HepG2 (cell line): ENCODE measurements around the gene APH1B. TPM values are rescaled to one million over a fixed set of nuclear protein-coding genes. Genes with fewer than 3 reads are reported as not detected.
A peak's percentile ranks its signal among the peaks of the same experiment; 100 is the strongest.

ENCODE experiments used
- ATAC-seq: fragments of 200-7000 bp; cut with Tn5 transposase; 3 replicates; pipeline ENCODE4 v1.9.1; 2020; ENCODE audit warnings: mild to moderate bottlenecking, moderate library complexity
- BruUV-seq: library from RNA; stranded (reverse); fragments of 400-500 nt; replicated peaks from 2 replicates; lab custom pipeline; 2021; lab: Mats Ljungman, UMichigan
- CTCF ChIA-PET: fragments of 300-600 bp; formaldehyde crosslinking; extraction: SDS; loops from one replicate; lab custom pipeline; 2021; ENCODE audit warnings: low total read pairs, inconsistent platforms, low intra/inter-chr PET ratio; lab: Yijun Ruan, JAX
- POLR2A ChIA-PET: fragments of 350-600 bp; sonication (Branson Sonifier 250); formaldehyde crosslinking; loops from one replicate; lab custom pipeline; 2020; ENCODE audit warnings: antibody characterized with exemption, inconsistent platforms; lab: Yijun Ruan, JAX
- DNase-seq: peaks from one replicate; pipeline ENCODE4 v3.0.0-alpha.2; 2015; ENCODE audit warnings: low spot score
- FAIRE-seq: peaks from 3 replicates; lab custom pipeline; 2011; peaks lifted over from hg19 to GRCh38; lab: Jason Lieb, UNC
- H2AFZ ChIP-seq: one replicate; pipeline ENCODE4 v1.6.1; 2011; ENCODE audit warnings: low read length, inconsistent platforms
- H3K27ac ChIP-seq: fragments of 300-600 bp; 3 replicates; pipeline ENCODE4 v1.8.0; 2011; ENCODE audit warnings: mixed run types, mild to moderate bottlenecking, mixed read lengths, low read length, inconsistent platforms; ENCODE audit not compliant: insufficient read depth; ENCODE audit errors: extremely low read length
- H3K27me3 ChIP-seq, 2 experiments: fragments of 200-600 bp in 1 of 2; 2 replicates in 1 of 2; 3 replicates in 1 of 2; pipeline versions ENCODE4 v1.6.0 to v1.8.0; 2011; ENCODE audit warnings: low read length in 2 of 2, mild to moderate bottlenecking in 2 of 2, moderate library complexity in 2 of 2, inconsistent platforms in 1 of 2; ENCODE audit not compliant: insufficient read depth in 2 of 2, control insufficient read depth in 1 of 2
- H3K36me3 ChIP-seq, 2 experiments: fragments of 200-600 bp in 1 of 2; replicated peaks in 1 of 2; 2 replicates in 1 of 2; 3 replicates in 1 of 2; pipeline versions ENCODE4 v1.5.1 to v1.8.0; 2011; ENCODE audit warnings: low read length in 2 of 2, inconsistent platforms in 1 of 2; ENCODE audit not compliant: insufficient read depth in 2 of 2, control insufficient read depth in 1 of 2
- H3K4me1 ChIP-seq: 2 replicates; pipeline ENCODE4 v1.5.1; 2012; ENCODE audit warnings: low read length, inconsistent platforms; ENCODE audit not compliant: insufficient read depth
- H3K4me2 ChIP-seq: 2 replicates; pipeline ENCODE4 v1.6.0; 2011; ENCODE audit warnings: low read depth, low read length, inconsistent platforms
- H3K4me3 ChIP-seq, 3 experiments: fragments of 200-600 bp in 1 of 3; sonication (generic), shearing (Covaris generic) in 1 of 3; replicated peaks in 1 of 3; 2 replicates each; pipeline ENCODE4 v1.5.1; 2011 to 2016; ENCODE audit warnings: low read length in 3 of 3, inconsistent platforms in 2 of 3, low read depth in 2 of 3, mild to moderate bottlenecking in 2 of 3, control low read depth in 1 of 3, mixed read lengths in 1 of 3; ENCODE audit not compliant: insufficient read depth in 1 of 3
- H3K79me2 ChIP-seq: one replicate; pipeline ENCODE4 v1.6.1; 2011; ENCODE audit warnings: low read length, inconsistent platforms; ENCODE audit not compliant: insufficient read depth
- H3K9ac ChIP-seq: 2 replicates; pipeline ENCODE4 v1.6.0; 2011; ENCODE audit warnings: mild to moderate bottlenecking, low read depth, low read length, inconsistent platforms; ENCODE audit not compliant: insufficient read depth
- H3K9me3 ChIP-seq: 2 replicates; pipeline ENCODE4 v1.5.1; 2012; ENCODE audit warnings: mild to moderate bottlenecking, low read length
- H4K20me1 ChIP-seq: 2 replicates; pipeline ENCODE4 v1.6.0; 2011; ENCODE audit warnings: inconsistent platforms, mild to moderate bottlenecking, low read length, moderate library complexity; ENCODE audit not compliant: insufficient read depth
- CEBPB ChIP-seq: IDR thresholded peaks from 2 replicates; pipeline ENCODE4 v1.6.1; 2011; ENCODE audit warnings: low read depth, low read length, improper control_type of control experiment, borderline replicate concordance
- ETV6 ChIP-seq: sonication (generic); formaldehyde crosslinking; conservative IDR thresholded peaks from 2 replicates; pipeline ENCODE4 v1.4.0; 2020; ENCODE audit warnings: missing genetic modification reagents
- GATA4 ChIP-seq: sonication (generic); IDR thresholded peaks from 2 replicates; pipeline ENCODE4 v1.6.1; 2016; ENCODE audit warnings: antibody characterized with exemption, low read depth, borderline replicate concordance
- MXD4 ChIP-seq: IDR thresholded peaks from 2 replicates; pipeline ENCODE4 v1.6.1; 2016; ENCODE audit warnings: mild to moderate bottlenecking, missing biosample characterization, missing genetic modification reagents
- NCOA1 ChIP-seq: sonication (generic); formaldehyde crosslinking; IDR thresholded peaks from 2 replicates; pipeline ENCODE4 v1.9.0; 2021; ENCODE audit warnings: missing genetic modification reagents
- RAD21 ChIP-seq: fragments of 450-650 bp; formaldehyde crosslinking; IDR thresholded peaks from 2 replicates; pipeline ENCODE4 v1.5.0; 2020; ENCODE audit warnings: mild to moderate bottlenecking
- STAG1 ChIP-seq: sonication (generic); formaldehyde crosslinking; IDR thresholded peaks from 2 replicates; pipeline ENCODE4 v1.4.0; 2020; ENCODE audit warnings: missing genetic modification reagents
- ZFYVE20 ChIP-seq: sonication (generic); formaldehyde crosslinking; IDR thresholded peaks from 2 replicates; pipeline ENCODE4 v1.8.0; 2023; ENCODE audit warnings: low read depth, mild to moderate bottlenecking, moderate library complexity, missing genetic modification reagents, borderline replicate concordance
- ZNF138 ChIP-seq: sonication (generic); formaldehyde crosslinking; IDR thresholded peaks from 2 replicates; pipeline ENCODE4 v1.5.0; 2020; ENCODE audit warnings: mild to moderate bottlenecking, low read depth, missing genetic modification reagents
- ZNF3 ChIP-seq: IDR thresholded peaks from 2 replicates; pipeline ENCODE4 v1.7.0; 2017; ENCODE audit warnings: inconsistent platforms
- ZNF337 ChIP-seq: sonication (generic); formaldehyde crosslinking; IDR thresholded peaks from 2 replicates; pipeline ENCODE4 v1.5.1; 2020; ENCODE audit warnings: missing genetic modification reagents, low read depth, mild to moderate bottlenecking, borderline replicate concordance
- ZNF646 ChIP-seq: sonication (generic); formaldehyde crosslinking; IDR thresholded peaks from 2 replicates; pipeline ENCODE4 v1.9.0; 2021; ENCODE audit warnings: mild to moderate bottlenecking, missing genetic modification reagents
- WGBS: methylation state at CpG from one replicate; pipeline ENCODE4 v1.1.6; 2017; ENCODE audit warnings: low lambda C conversion rate; 5-methylcytosine and 5-hydroxymethylcytosine counted together
- in situ Hi-C: cut with HindIII; loops from 2 replicates; pipeline ENCODE4 v1.10.0; 2017; ENCODE audit warnings: low pct_unique_long_range_greater_than_20kb; ENCODE audit not compliant: extremely low pct_ligation_motif_present
- intact Hi-C: fragments of 100-400 bp; cut with micrococcal nuclease; formaldehyde crosslinking; loops from one replicate; pipeline ENCODE4 v1.10.0; 2022; ENCODE audit not compliant: unreplicated experiment
- polyA plus RNA-seq, 8 experiments: library from polyadenylated mRNA; depleted of rRNA in 3 of 8; stranded (reverse) in 7 of 8; unstranded in 1 of 8; fragments of >200 nt; fragmentation: Illumina TruSeq in 4 of 8; extraction: Trizol in 4 of 8; gene quantifications; 2 replicates each; pipeline versions ENCODE4 v1.2.1 to v1.2.3, GENCODE V29; 2011 to 2016; ENCODE audit warnings: low read depth in 4 of 8, missing spikeins in 1 of 8, mixed read lengths in 1 of 8; ENCODE audit not compliant: insufficient read depth in 1 of 8
- total RNA-seq, 5 experiments: library from RNA; depleted of rRNA; stranded (reverse); fragments of >200 nt; fragmentation: Illumina TruSeq; extraction: Trizol; gene quantifications; 2 replicates each; pipeline ENCODE4 v1.2.3, GENCODE V29; 2016; ENCODE audit warnings: low read depth in 1 of 5

The APH1B gene
- total and polyA plus RNA-seq, 2 of the 13 experiments (the other 11 are each of a cell fraction or from before 2014, with no cell fraction given) = 0.45 to 1.00 TPM

DNA sequence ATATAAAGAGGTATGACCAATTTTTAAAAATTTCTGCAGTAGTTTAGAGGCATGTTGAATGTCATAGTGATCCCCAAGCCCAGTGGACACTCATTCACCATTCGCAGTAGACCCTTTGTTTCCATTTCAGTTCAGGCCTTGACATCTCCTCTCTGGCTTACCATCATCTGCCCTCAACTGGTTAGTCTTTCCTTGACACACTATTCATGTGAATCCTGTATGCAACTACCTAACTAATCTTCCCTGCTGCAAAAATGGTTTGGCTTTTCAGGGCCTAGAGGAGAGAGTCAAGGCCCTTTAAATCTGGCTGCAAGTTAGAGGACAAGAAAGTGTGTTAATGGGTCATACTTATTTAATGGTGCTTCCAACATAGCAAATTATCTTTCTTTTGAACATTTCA lies 10.9 kb downstream of the APH1B start:
- CTCF ChIA-PET = interaction anchor here (2.8 kb wide), 1 partner anchor 115 kb away, joined by 9 read pairs; no protein-coding TSS in a partner anchor
- Histone ChIP-seq H3K4me3 (no peak overlapping the region), H2AFZ (peak overlapping the region; percentile 34)
- no TSS peak for BruUV-seq
- intact Hi-C loops = loop anchor here (2.0 to 5.0 kb wide), 2 partner anchors 114 to 174 kb away; no protein-coding TSS in a partner anchor
- TF ChIP-seq ZFYVE20 (CRISPR knock-in tag) (no peak), NCOA1 (CRISPR knock-in tag) (no peak), MXD4 (no peak), GATA4 (no peak), CEBPB (no peak), ETV6 (no peak), ZNF337 (CRISPR knock-in tag) (no peak), ZNF3 (CRISPR knock-in tag) (no peak)
- TF ChIP-seq, all 625 proteins: peak for 0
- DNase-seq (no peak), ATAC-seq (no peak), FAIRE-seq (no peak)
- no peaks in the 10 kb centered on the region for H3K27me3 ChIP-seq
- no peaks in the 10 kb centered on the region for H3K79me2 ChIP-seq
- no peak overlapping the region for H3K9ac ChIP-seq
- H3K4me2 ChIP-seq = peak overlapping the region; percentile 16; the same call in 1 of the 2 replicates
- H4K20me1 ChIP-seq = no peaks in the 10 kb centered on the region
- in situ Hi-C loops = loop anchor here (5.0 to 25.0 kb wide), 2 partner anchors 114 to 274 kb away; no protein-coding TSS in a partner anchor
- no peaks in the 10 kb centered on the region for H3K36me3 ChIP-seq
- POLR2A ChIA-PET = no interaction called here
- H3K9me3 ChIP-seq = no peaks in the 10 kb centered on the region
- peaks cover 16% of the 10 kb centered on the region for H3K4me1 ChIP-seq
- WGBS = 21% methylated on average over 1 of the region's 1 CpG
- no peak overlapping the region for H3K27ac ChIP-seq

DNA sequence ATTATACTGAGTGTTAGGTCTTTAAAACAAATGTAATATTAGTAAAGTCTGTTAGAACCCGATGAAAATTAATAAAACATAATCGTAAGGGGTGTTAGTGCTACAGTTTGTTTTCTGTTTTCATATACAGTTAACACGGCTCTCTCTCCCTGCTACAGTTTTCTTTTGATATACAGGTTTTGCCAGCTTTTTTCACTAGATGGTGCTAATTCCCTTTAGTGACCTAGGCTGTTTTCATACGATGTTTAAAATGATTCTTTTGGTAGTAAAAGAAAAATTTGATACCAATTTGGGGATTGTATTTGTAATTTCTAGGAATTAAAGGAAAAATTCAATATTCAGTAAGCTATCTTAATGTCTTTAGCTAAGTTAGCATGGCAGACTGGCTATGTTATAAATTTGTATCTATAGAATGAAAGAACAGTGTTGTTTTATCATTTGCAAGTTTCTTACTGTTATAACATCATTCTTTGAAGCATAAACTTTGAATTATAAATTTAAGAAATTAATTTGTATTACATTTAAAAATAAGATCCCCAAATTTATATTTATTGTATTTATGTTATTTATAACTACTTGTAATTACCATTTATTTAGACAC lies 11.5 kb downstream of the APH1B start:
- Histone ChIP-seq H3K79me2 (no peaks in the 10 kb centered on the region), H3K27ac (no peak overlapping the region), H3K4me2 (peak overlapping the region; percentile 16; the same call in 1 of the 2 replicates), H3K27me3 (no peaks in the 10 kb centered on the region), H2AFZ (peak overlapping the region; percentile 34), H3K4me1 (peaks cover 16% of the 10 kb centered on the region), H3K9ac (no peak overlapping the region), H3K9me3 (no peaks in the 10 kb centered on the region), H3K36me3 (no peaks in the 10 kb centered on the region), H3K4me3 (no peak overlapping the region), H4K20me1 (no peaks in the 10 kb centered on the region)
- DNase-seq (peak; percentile 52), ATAC-seq (no peak), FAIRE-seq (peak; percentile 75)
- no TSS peak for BruUV-seq
- intact Hi-C loops (loop anchor here (2.0 to 5.0 kb wide), 2 partner anchors 114 to 173 kb away; no protein-coding TSS in a partner anchor), in situ Hi-C loops (loop anchor here (5.0 to 25.0 kb wide), 2 partner anchors 113 to 273 kb away; no protein-coding TSS in a partner anchor)
- ChIA-PET POLR2A (no interaction called here), CTCF (interaction anchor here (2.8 kb wide), 1 partner anchor 114 kb away, joined by 9 read pairs; no protein-coding TSS in a partner anchor)
- WGBS = 3% methylated on average over 4 of the region's 4 CpGs
- TF ChIP-seq ZNF646 (CRISPR knock-in tag) (no peak), STAG1 (peak; percentile 83), RAD21 (CRISPR knock-in tag) (peak; percentile 60), ZNF138 (CRISPR knock-in tag) (no peak)
